ENCODE measurements around the gene PRR22.

PRR22 gene

GRCh38 chr19:5773276-5773675, 11.3 kb downstream of the PRR22 start:
- no peaks in the 10 kb centered on the region for H3K9me2 ChIP-seq (replicated peaks; ENCODE audit: insufficient read depth, low read length)
- H3K4me3 ChIP-seq (ENCODE audit: low read length) = no peak overlapping the region
- 0 out of 2 replicates have a peak overlapping the region, but pooled peaks have one; percentile 11 for H2AFZ ChIP-seq (ENCODE audit: low read length)
- TF ChIP-seq EZH2phosphoT487 (IDR thresholded peaks at IDR 0.05; ENCODE audit: low read length) (no peak), CTCF (IDR thresholded peaks at IDR 0.05; ENCODE audit: low read length) (no peak)
- H3K36me3 ChIP-seq (replicated peaks; ENCODE audit: insufficient read depth, low read length) = no peaks in the 10 kb centered on the region
- H3K27ac ChIP-seq (ENCODE audit: low read length) = no peak overlapping the region
- H3K9ac ChIP-seq (ENCODE audit: low read length) = no peak overlapping the region
- H3K27me3 ChIP-seq (replicated peaks; ENCODE audit: insufficient read depth, low read length) = peaks cover 80% of the 10 kb centered on the region
- no peaks in the 10 kb centered on the region for H3K9me3 ChIP-seq (replicated peaks; ENCODE audit: insufficient read depth, low read length)
- H4K20me1 ChIP-seq (ENCODE audit: insufficient read depth, low read length) = no peaks in the 10 kb centered on the region
- H3K4me2 ChIP-seq (ENCODE audit: low read depth, low read length) = peak overlapping the region; percentile 24; the same call in 1 of the 2 replicates
- H3K79me2 ChIP-seq (ENCODE audit: low read length) = no peaks in the 10 kb centered on the region
- no peaks in the 10 kb centered on the region for H3K4me1 ChIP-seq (ENCODE audit: low read length)
- no peak for DNase-seq
- H3F3A ChIP-seq (ENCODE audit: insufficient read depth, low read length) = no peaks in the 10 kb centered on the region

GRCh38 chr19:5772416-5772815, 12.1 kb downstream of the PRR22 start:
- H3K4me1 ChIP-seq (ENCODE audit: low read length) = no peaks in the 10 kb centered on the region
- no peaks in the 10 kb centered on the region for H3K9me3 ChIP-seq (replicated peaks; ENCODE audit: insufficient read depth, low read length)
- no peaks in the 10 kb centered on the region for H4K20me1 ChIP-seq (ENCODE audit: insufficient read depth, low read length)
- no peak overlapping the region for H3K4me2 ChIP-seq (ENCODE audit: low read depth, low read length)
- no peak overlapping the region for H3K27ac ChIP-seq (ENCODE audit: low read length)
- peaks cover 72% of the 10 kb centered on the region for H3K27me3 ChIP-seq (replicated peaks; ENCODE audit: insufficient read depth, low read length)
- no peaks in the 10 kb centered on the region for H3K79me2 ChIP-seq (ENCODE audit: low read length)
- H3K36me3 ChIP-seq (replicated peaks; ENCODE audit: insufficient read depth, low read length) = no peaks in the 10 kb centered on the region
- H2AFZ ChIP-seq (ENCODE audit: low read length) = no peak overlapping the region
- no peak for DNase-seq
- no peak overlapping the region for H3K4me3 ChIP-seq (ENCODE audit: low read length)
- H3K9ac ChIP-seq (ENCODE audit: low read length) = no peak overlapping the region
- H3K9me2 ChIP-seq (replicated peaks; ENCODE audit: insufficient read depth, low read length) = no peaks in the 10 kb centered on the region
- TF ChIP-seq EZH2phosphoT487 (IDR thresholded peaks at IDR 0.05; ENCODE audit: low read length) (no peak), CTCF (IDR thresholded peaks at IDR 0.05; ENCODE audit: low read length) (no peak), EZH2 (optimal IDR thresholded peaks at IDR 0.05; ENCODE audit: low read depth, low read length) (no peak)
- no peaks in the 10 kb centered on the region for H3F3A ChIP-seq (ENCODE audit: insufficient read depth, low read length)

- Histone ChIP-seq H3K27me3 (replicated peaks; ENCODE audit: insufficient read depth, low read length) (peaks cover 67% of the 10 kb centered on the region), H4K20me1 (ENCODE audit: insufficient read depth, low read length) (no peaks in the 10 kb centered on the region), H3K4me3 (ENCODE audit: low read length) (no peak overlapping the region), H3K79me2 (ENCODE audit: low read length) (no peaks in the 10 kb centered on the region), H3K9me2 (replicated peaks; ENCODE audit: insufficient read depth, low read length) (no peaks in the 10 kb centered on the region), H3K36me3 (replicated peaks; ENCODE audit: insufficient read depth, low read length) (no peaks in the 10 kb centered on the region), H3K4me2 (ENCODE audit: low read depth, low read length) (no peak overlapping the region), H3K27ac (ENCODE audit: low read length) (no peak overlapping the region), H3F3A (ENCODE audit: insufficient read depth, low read length) (no peaks in the 10 kb centered on the region), H3K9ac (ENCODE audit: low read length) (no peak overlapping the region), H3K9me3 (replicated peaks; ENCODE audit: insufficient read depth, low read length) (no peaks in the 10 kb centered on the region), H3K4me1 (ENCODE audit: low read length) (no peaks in the 10 kb centered on the region), H2AFZ (ENCODE audit: low read length) (no peak overlapping the region)
- no peak for DNase-seq
- no peak for TF ChIP-seq EZH2 (optimal IDR thresholded peaks at IDR 0.05; ENCODE audit: low read depth, low read length)
- TF ChIP-seq EZH2phosphoT487 (IDR thresholded peaks at IDR 0.05; ENCODE audit: low read length) = no peak
- TF ChIP-seq CTCF (IDR thresholded peaks at IDR 0.05; ENCODE audit: low read length) = no peak
Observed at GRCh38 chr19:5767949-5768348, 16.6 kb downstream of the PRR22 start.
